Right cardiac atrium (tissue), 5 donors: Measurements from ENCODE around the gene MADD. TPM values are rescaled to one million over a fixed set of nuclear protein-coding genes. Genes with fewer than 3 reads are reported as not detected.
A peak's percentile ranks its signal among the peaks of the same experiment; 100 is the strongest.

Source experiments
- ATAC-seq, 2 donors: fragments of 200-7000 bp; cut with Tn5 transposase; one replicate each; pipeline versions ENCODE4 v1.8.0 to v1.9.1; 2020; ENCODE audit warnings: moderate library complexity in 2 of 2, mild to moderate bottlenecking in 1 of 2
- DNase-seq, 3 donors: peaks; one replicate each; pipeline ENCODE4 v3.0.0-alpha.2; 2020
- H3K27ac ChIP-seq: one replicate; pipeline ENCODE4 v1.5.1; 2013; ENCODE audit warnings: mild to moderate bottlenecking, low read length, control low read depth, moderate library complexity
- H3K27me3 ChIP-seq: one replicate; pipeline ENCODE4 v1.6.1; 2013; ENCODE audit not compliant: control insufficient read depth, insufficient read depth
- H3K4me1 ChIP-seq: one replicate; pipeline ENCODE4 v1.6.1; 2013; ENCODE audit warnings: low read length; ENCODE audit not compliant: control insufficient read depth, insufficient read depth
- H3K4me3 ChIP-seq: one replicate; pipeline ENCODE4 v1.5.1; 2013; ENCODE audit warnings: low read length, control low read depth
- H3K9me3 ChIP-seq: one replicate; pipeline ENCODE4 v1.6.1; 2013; ENCODE audit warnings: low read length; ENCODE audit not compliant: control insufficient read depth
- WGBS: extraction: QIAGEN DNeasy Blood & Tissue Kit; methylation state at CpG from one replicate; pipeline ENCODE4 v1.1.7; 2013; 5-methylcytosine and 5-hydroxymethylcytosine counted together
- intact Hi-C, 4 donors: fragments of 100-400 bp; cut with DNase I; formaldehyde crosslinking; loops; one replicate each; pipeline versions ENCODE4 v1.11.0 to v1.14.0; 2022 to 2023
- polyA plus RNA-seq: library from polyadenylated mRNA; stranded (reverse); fragments of 200-250 nt; gene quantifications from one replicate; pipeline ENCODE4 v1.2.3, GENCODE V29; 2013
- total RNA-seq, 4 donors: library from RNA; stranded (reverse); fragmentation: NEBNext Ultra II Directional; extraction: Animal tissue kit (Norgen Biotek cat#: 25700); gene quantifications; one replicate each; pipeline ENCODE4 v1.2.1, GENCODE V29; 2021
- donor health status: healthy with polysubstance abuse.
- donor health status: DM: no; HTN: yes; CAD: no.
- donor health status: DM: no; HTN: no; CAD: no.
- donor health status: DM: no; HTN: yes; CAD: no; lungs with severe emphysema.
- donor health status: DM: yes; HTN: yes; CAD: no.

MADD gene
- total and polyA plus RNA-seq, 5 donors: 27.9 to 73.7 (median 49.4) TPM

GRCh38 chr11:47239852-47240251 lies 30.1 kb upstream of the MADD start:
- Histone ChIP-seq H3K4me1 (no peaks in the 10 kb centered on the region), H3K4me3 (no peak overlapping the region), H3K27ac (no peak overlapping the region), H3K9me3 (no peaks in the 10 kb centered on the region), H3K27me3 (no peaks in the 10 kb centered on the region)
- 93% methylated on average over 10 of the region's 10 CpGs for WGBS
- ATAC-seq (no peak), DNase-seq (peak in 1 of 3 donors; percentile 31)
- intact Hi-C loops: no loop called here

GRCh38 chr11:47241841-47242301 lies 28.1 kb upstream of the MADD start:
- intact Hi-C loops: no loop called here
- Histone ChIP-seq H3K4me1 (no peaks in the 10 kb centered on the region), H3K27ac (no peak overlapping the region), H3K4me3 (no peak overlapping the region), H3K9me3 (no peaks in the 10 kb centered on the region), H3K27me3 (no peaks in the 10 kb centered on the region)
- WGBS: 87% methylated on average over 3 of the region's 3 CpGs
- DNase-seq (peak in 1 of 3 donors; percentile 1), ATAC-seq (no peak)

GRCh38 chr11:47242596-47243192 lies 27.2 kb upstream of the MADD start:
- WGBS: 92% methylated on average over 21 of the region's 21 CpGs
- ATAC-seq: no peak
- intact Hi-C loops: no loop called here

GRCh38 chr11:47243454-47243853 lies 26.5 kb upstream of the MADD start:
- Histone ChIP-seq H3K27ac (no peak overlapping the region), H3K4me3 (no peak overlapping the region), H3K9me3 (no peaks in the 10 kb centered on the region), H3K4me1 (peaks cover 9% of the 10 kb centered on the region), H3K27me3 (no peaks in the 10 kb centered on the region)
- WGBS: 91% methylated on average over 4 of the region's 4 CpGs
- intact Hi-C loops: no loop called here
- no peak for ATAC-seq
- no peak for DNase-seq

More at GRCh38 chr11:47242596-47243192, 27.2 kb upstream of the MADD start:
- Histone ChIP-seq H3K4me1 (peaks cover 4% of the 10 kb centered on the region), H3K27me3 (no peaks in the 10 kb centered on the region), H3K27ac (no peak overlapping the region), H3K9me3 (no peaks in the 10 kb centered on the region), H3K4me3 (no peak overlapping the region)
- DNase-seq: peak in 1 of 3 donors; percentile 49

- H3K27ac ChIP-seq: peak overlapping the region; percentile 30
- no peak overlapping the region for H3K4me3 ChIP-seq
- WGBS: 87% methylated on average over 23 of the region's 23 CpGs
- intact Hi-C loops: no loop called here
- no peaks in the 10 kb centered on the region for H3K9me3 ChIP-seq
- H3K27me3 ChIP-seq: no peaks in the 10 kb centered on the region
- ATAC-seq (peak in 1 of 2 donors; percentile 32), DNase-seq (peak in 2 of 3 donors; percentile 72 to 76)
- peaks cover 14% of the 10 kb centered on the region for H3K4me1 ChIP-seq
Observed at GRCh38 chr11:47244448-47245350, 25.2 kb upstream of the MADD start.

GRCh38 chr11:47245611-47246357 lies 24.1 kb upstream of the MADD start:
- Histone ChIP-seq H3K27ac (no peak overlapping the region), H3K27me3 (no peaks in the 10 kb centered on the region), H3K9me3 (no peaks in the 10 kb centered on the region), H3K4me3 (no peak overlapping the region), H3K4me1 (peaks cover 14% of the 10 kb centered on the region)
- no peak for DNase-seq
- intact Hi-C loops: no loop called here
- WGBS: 90% methylated on average over 11 of the region's 11 CpGs
- ATAC-seq: no peak

GRCh38 chr11:47247502-47247901 lies 22.4 kb upstream of the MADD start:
- intact Hi-C loops: no loop called here
- H3K27me3 ChIP-seq: no peaks in the 10 kb centered on the region
- no peaks in the 10 kb centered on the region for H3K9me3 ChIP-seq
- 65% methylated on average over 5 of the region's 5 CpGs for WGBS
- no peak overlapping the region for H3K4me3 ChIP-seq
- H3K4me1 ChIP-seq: peaks cover 14% of the 10 kb centered on the region
- ATAC-seq: no peak
- no peak overlapping the region for H3K27ac ChIP-seq
- DNase-seq: no peak

- H3K9me3 ChIP-seq: no peaks in the 10 kb centered on the region
- 0% methylated on average over 7 of the region's 7 CpGs for WGBS
- H3K4me1 ChIP-seq: peaks cover 14% of the 10 kb centered on the region
- intact Hi-C loops: no loop called here
- DNase-seq (no peak), ATAC-seq (peak; percentile 8 to 53)
- H3K27me3 ChIP-seq: no peaks in the 10 kb centered on the region
- peak overlapping the region; percentile 79 for H3K4me3 ChIP-seq
- peak overlapping the region; percentile 94 for H3K27ac ChIP-seq
Observed at GRCh38 chr11:47248304-47248663, 21.6 kb upstream of the MADD start.

- H3K9me3 ChIP-seq: no peaks in the 10 kb centered on the region
- WGBS: under 1% methylated on average over 45 of the region's 45 CpGs
- DNase-seq (peak; percentile 88 to 96 (median 93)), ATAC-seq (peak; percentile 95)
- peak within 1 kb of the TSS; percentile 94 for H3K27ac ChIP-seq
- H3K4me3 ChIP-seq: peak within 1 kb of the TSS; percentile 79
- intact Hi-C loops: no loop called here
- H3K4me1 ChIP-seq: peaks cover 19% of the 10 kb centered on the region
- no peaks in the 10 kb centered on the region for H3K27me3 ChIP-seq
Observed at GRCh38 chr11:47248664-47249377, 21.1 kb upstream of the MADD start, which contains the start of gene ACP2. Gene ACP2, minus strand, starts transcription at chr11:47248814. Its CDS starts 25 bp downstream, at chr11:47248789.

GRCh38 chr11:47249378-47249715 lies 20.6 kb upstream of the MADD start:
- no peaks in the 10 kb centered on the region for H3K9me3 ChIP-seq
- no peaks in the 10 kb centered on the region for H3K27me3 ChIP-seq
- H3K4me3 ChIP-seq: peak overlapping the region; percentile 79
- DNase-seq (no peak), ATAC-seq (no peak)
- peak overlapping the region; percentile 94 for H3K27ac ChIP-seq
- peaks cover 23% of the 10 kb centered on the region for H3K4me1 ChIP-seq
- intact Hi-C loops: no loop called here
- 62% methylated on average over 3 of the region's 3 CpGs for WGBS
